Measurements from ENCODE around the gene SND1.

GRCh38 chr7:128053991-128054390 is 402.0 kb downstream of the SND1 start:
- TF ChIP-seq POLR2A (IDR thresholded peaks at IDR 0.05) (no peak), CTCF (IDR thresholded peaks at IDR 0.05) (no peak), EP300 (IDR thresholded peaks at IDR 0.05) (no peak)
